ENCODE results near the gene FGF18.

Gene FGF18

GRCh38 chr5:171422495-171422894 lies 3.0 kb downstream of the FGF18 start:
- no peak for DNase-seq (ENCODE audit: low spot score)
- FAIRE-seq: no peak

DNA sequence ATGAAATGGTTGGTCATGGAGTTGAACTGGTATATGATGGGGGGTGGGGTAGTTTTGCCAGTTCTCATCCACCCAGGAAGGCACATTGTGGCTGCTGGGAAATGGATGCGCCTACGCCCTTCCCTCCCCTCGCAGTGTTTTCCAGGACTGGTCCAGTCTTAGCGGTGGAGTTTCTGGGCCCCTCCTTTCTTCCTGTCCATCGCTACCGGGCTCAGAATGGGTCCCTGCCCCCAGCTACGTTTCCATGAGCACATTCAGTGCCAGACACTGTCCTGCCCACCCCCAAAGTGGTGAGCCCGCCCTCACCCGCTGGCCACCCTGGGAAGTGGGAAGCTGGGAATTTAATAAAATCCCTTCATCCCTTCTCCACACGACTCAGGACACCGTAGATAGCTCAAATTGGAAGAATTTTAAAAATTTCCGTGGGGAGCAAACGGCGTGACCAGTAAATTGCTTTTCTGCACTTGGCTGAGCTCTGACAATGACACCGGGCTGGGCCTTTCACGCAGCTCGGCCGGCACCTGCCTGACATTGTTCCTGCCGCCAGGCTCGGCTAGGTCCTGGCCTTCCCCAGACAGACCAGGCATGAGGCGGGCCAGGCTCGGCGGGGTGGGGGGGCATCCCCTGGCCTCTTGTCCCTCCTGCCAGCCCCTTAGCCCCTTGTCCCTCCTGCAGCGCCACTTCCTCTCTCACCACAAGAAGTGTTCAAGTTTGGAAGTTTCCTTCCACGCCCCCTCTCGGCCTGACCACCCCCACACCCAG lies 3.6 kb downstream of the FGF18 start:
- DNase-seq (ENCODE audit: low spot score): no peak
- no peak for FAIRE-seq

DNA sequence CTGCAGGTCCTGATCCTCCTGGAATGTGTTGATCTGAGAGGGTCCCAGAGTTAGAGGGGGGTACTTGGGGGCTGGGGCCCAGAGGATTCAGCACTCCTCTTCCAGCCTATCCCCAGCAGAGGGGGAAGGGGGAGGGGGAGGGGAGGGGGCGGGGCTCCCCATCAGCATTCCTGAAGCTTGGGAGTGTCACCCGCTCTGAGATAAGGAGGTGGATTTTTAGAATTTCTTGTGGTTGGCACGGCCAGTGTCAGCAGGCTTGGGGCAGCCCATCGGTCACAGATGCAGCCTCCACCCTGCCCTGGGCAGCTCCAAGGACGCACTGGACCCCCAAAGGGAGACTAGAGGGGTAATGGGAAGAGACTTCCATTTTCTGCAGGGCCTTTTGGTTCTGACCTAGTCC lies 5.3 kb downstream of the FGF18 start:
- DNase-seq (ENCODE audit: low spot score): peak; percentile 54
- no peak for FAIRE-seq

- no peak for FAIRE-seq
- no peak for DNase-seq (ENCODE audit: low spot score)
Observed at GRCh38 chr5:171425596-171426244, 6.3 kb downstream of the FGF18 start.

- FAIRE-seq (no peak), DNase-seq (ENCODE audit: low spot score) (no peak)
Observed at GRCh38 chr5:171426266-171426665, 6.8 kb downstream of the FGF18 start.

GRCh38 chr5:171426680-171427079 lies 7.2 kb downstream of the FGF18 start:
- FAIRE-seq: no peak
- DNase-seq (ENCODE audit: low spot score): no peak

DNA sequence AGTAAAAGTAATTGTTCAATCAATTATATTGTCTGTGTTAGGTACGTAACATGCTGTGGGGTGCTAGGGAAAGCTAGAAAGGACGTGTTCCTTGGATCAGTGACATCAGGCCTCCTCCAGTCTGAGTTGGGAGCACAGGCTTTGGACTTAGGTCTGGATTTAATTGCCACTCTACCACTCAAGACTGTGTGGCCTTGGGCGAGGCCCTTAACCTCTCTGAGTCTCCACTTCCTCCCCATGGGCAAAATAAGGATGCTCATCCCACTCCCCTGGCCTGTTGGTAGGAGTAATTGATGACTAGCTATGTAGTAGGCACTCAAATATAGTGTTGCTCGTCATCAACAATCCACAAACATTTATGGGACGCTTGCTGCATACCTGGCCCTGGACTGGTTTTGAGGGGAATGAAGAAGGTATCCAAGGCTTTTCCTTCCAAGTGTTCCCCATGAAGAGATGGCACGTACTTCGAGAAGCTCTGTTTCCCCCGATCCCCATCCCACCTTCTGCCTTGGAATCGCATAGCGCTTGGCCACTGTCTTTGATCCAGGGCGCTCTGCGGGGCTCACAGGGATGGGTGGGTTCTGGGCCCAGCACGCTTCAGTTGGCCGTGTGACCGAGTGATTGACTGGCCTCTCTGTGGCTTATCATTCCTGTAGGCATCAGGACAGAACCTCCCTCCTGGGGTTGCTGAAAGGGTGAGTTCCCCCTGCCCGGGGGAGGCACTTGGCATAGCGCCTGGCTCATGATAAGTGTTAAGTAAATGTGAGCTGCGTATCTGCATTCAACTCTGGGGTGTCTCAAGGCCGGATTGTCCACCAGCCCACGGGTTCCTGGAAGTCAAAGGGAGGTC lies 8.1 kb downstream of the FGF18 start:
- no peak for DNase-seq (ENCODE audit: low spot score)
- no peak for FAIRE-seq

DNA sequence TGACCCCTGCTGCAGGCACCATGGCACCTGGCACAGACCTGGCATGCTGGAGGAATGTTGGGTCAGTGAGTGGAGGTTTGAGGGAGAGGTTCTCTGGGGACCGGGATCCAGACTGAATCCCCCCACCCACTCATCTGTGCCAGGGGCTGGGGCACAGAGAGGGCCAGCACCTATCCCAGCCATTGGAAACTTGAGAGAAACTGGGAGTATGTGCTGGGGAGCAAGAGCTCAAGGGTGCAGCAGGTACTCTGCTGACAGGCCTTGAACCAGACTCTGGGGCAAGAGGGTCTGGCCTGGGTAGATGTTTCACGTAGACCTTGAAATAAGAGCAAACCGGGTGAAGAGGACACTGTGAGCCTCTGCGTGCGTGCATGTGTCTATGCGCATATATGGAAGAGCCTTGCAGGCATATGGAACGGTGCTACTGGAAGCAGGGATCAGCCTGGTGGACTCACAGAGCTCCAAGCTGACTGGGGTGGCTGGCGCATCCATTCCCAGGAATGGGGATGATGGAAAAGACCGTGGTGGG lies 8.8 kb downstream of the FGF18 start:
- FAIRE-seq (no peak), DNase-seq (ENCODE audit: low spot score) (no peak)

DNA sequence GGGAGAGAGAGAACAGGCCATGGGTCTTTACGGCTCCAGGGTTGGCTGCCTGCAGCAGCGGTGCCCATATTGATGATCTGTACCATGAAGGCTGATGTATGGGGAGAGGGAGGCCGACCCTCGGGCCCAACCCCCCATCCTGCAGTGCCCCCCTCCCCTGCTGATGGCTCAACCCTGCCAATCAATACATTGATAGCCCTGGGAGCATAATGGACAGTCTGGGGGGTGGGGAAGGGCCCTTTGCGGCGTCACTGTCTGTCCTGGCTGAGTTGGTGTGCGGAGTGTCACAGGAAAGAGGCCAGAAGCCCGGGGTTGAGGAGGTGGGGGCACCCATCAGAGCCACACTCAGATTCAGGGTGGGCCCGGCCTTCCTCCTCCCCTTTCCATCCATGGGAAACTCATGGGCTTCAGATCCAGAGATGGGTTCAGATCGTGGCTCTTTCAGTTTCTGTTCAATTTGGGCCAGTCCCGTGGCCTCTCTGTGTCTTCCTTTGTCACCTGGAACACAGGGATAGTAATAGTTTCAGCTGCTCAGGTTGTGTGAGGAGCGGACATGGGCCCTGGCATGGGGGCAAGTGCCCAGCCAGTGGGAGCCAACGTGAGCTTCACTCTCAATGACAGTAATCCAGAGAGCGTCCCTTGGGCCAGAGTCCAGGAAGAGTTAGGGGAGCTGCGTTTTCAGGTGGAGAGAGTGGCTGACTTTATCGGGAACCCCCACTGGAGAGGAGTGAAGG lies 9.5 kb downstream of the FGF18 start:
- DNase-seq (ENCODE audit: low spot score): no peak
- FAIRE-seq: no peak

DNA sequence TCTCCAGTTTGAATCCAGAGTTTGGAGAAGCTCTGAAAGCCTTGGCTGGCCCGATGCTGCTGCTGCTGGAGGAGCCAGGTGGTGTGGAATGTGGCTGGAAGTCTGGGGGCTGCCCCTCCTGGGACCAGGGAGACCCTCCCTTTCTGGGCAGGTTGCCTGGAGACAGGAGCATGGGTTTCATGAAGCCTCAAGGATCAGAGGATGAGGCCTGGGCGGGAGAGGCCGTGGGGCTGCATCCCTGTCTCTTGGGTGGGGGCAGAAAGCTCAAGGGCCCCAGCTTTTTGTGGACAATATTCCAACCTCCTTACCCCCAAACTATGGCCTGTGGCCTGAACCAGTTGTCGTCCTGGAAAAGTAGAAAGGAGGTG lies 10.1 kb downstream of the FGF18 start:
- FAIRE-seq: no peak
- no peak for DNase-seq (ENCODE audit: low spot score)

DNA sequence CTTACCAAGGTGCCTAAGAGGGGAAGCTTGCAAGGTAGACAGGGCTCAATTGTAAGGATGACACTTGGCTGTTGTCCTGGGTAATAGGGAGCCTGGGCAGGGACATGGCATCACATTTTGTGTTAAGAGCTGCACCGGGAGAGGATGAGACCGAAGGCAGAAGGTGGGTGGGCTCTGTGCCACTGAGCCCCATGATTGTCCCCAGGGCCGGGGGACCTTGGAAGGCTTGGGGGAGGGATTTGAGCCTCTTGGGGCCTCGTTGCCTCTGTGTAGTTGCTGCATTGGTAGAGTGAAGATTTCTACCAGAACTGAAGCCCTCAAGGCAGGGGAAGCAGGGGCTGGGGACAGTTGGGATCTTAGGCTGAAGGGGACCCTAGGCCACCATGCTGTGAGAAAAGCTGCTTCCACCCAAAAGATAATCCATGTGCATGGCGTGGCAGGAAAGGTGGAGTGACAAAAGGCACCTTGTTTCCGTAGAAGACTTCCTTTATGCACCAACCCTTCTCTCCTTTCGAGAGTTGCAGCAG lies 11.9 kb downstream of the FGF18 start:
- FAIRE-seq (no peak), DNase-seq (ENCODE audit: low spot score) (no peak)

DNA sequence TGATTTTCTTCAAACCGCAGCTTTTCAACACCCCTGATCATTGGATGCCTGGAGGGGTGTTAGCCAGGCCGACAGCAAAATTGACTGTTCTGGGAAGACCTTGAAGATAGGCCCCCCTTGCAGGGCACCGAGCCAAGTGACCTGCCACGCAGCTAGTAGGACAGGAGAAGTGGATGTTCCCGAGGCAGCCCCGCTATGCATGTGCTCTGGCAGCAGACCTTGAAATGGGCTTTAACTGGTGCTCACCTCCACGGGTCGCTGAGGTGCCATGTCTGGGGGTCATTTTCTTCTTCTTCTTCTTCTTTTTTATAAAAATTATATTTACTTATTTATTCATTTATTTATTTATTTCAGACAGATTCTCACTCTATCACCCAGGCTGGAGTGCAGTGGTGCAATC lies 12.6 kb downstream of the FGF18 start:
- no peak for DNase-seq (ENCODE audit: low spot score)

GRCh38 chr5:171432583-171433351 lies 13.3 kb downstream of the FGF18 start:
- FAIRE-seq (no peak), DNase-seq (ENCODE audit: low spot score) (no peak)

More for the DNA sequence above, 12.6 kb downstream of the FGF18 start:
- FAIRE-seq: no peak

GRCh38 chr5:171433352-171433698 lies 13.9 kb downstream of the FGF18 start:
- FAIRE-seq (no peak), DNase-seq (ENCODE audit: low spot score) (no peak)

DNA sequence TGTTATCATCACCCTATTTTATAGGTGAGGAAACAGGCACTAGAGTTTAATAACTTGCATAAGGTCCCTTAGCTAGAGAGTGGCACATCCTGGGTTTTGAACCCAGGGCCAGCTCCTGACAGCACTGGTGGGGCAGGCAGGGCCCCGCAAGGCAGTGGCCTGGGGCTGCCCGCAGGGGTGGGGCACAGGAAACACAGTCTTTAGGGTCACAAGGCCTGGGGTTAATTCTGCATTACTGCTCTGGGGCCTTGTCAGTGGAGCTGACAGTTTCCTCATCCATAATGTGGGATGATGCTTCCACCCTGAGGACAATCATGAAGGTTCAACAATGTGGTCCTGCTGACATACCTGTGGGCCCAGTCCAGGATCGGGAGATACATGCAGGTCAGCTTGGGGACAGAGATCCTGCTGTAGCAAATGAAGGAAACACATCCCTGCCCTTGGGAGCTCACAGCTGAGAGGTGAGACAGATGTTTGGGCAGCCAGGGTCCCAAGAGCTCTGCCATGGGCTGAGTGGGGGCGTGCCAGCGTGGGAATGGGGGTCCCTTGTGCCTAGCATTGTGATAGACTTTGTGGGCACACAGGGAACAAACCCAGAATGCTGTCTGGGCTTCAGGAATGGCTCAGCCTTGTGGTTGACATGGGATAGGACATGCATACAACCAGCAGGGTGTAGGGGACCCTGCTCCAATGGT lies 14.7 kb downstream of the FGF18 start:
- FAIRE-seq (no peak), DNase-seq (ENCODE audit: low spot score) (no peak)

GRCh38 chr5:171434874-171435273 lies 15.4 kb downstream of the FGF18 start:
- DNase-seq (ENCODE audit: low spot score): no peak

GRCh38 chr5:171435908-171436307 lies 16.5 kb downstream of the FGF18 start:
- DNase-seq (ENCODE audit: low spot score) (no peak), FAIRE-seq (no peak)

More at GRCh38 chr5:171434874-171435273, 15.4 kb downstream of the FGF18 start:
- FAIRE-seq: no peak

GRCh38 chr5:171436804-171437285 lies 17.4 kb downstream of the FGF18 start:
- no peak for DNase-seq (ENCODE audit: low spot score)
- no peak for FAIRE-seq

DNA sequence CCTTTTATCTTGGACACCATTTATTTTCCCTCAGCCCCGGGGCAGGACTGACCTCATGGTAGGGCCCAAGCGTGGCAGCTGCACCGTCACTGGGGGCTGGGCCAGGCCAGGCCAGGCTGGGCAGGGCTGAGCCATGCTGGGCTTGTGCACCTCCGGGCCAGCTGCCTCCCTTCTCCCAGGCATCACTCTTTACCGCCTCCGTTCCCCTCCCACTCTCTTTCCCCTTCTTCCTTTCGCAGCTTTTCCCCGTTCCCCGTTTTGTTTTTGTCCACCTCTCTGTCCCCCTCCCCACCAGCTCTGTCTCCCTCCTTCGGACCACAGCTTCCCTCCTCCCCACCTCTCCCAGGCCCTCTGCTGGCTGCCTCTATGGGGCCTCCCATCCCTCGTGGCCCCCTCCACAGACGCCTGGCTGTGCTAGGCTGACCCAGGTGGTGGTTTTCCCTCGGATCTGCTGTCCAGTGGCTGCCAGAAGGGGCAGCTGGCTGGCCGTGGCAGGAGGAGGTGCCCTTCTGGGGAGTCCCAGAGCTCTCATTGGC lies 17.9 kb downstream of the FGF18 start:
- DNase-seq (ENCODE audit: low spot score): no peak
- FAIRE-seq: no peak
